ENCODE results near the gene EVI5.
"Not testable (repeated sequence)": the region's sequence is repeated elsewhere in the genome, so short reads cannot be mapped to it uniquely, and the experiment has no call there.

The EVI5 gene

DNA sequence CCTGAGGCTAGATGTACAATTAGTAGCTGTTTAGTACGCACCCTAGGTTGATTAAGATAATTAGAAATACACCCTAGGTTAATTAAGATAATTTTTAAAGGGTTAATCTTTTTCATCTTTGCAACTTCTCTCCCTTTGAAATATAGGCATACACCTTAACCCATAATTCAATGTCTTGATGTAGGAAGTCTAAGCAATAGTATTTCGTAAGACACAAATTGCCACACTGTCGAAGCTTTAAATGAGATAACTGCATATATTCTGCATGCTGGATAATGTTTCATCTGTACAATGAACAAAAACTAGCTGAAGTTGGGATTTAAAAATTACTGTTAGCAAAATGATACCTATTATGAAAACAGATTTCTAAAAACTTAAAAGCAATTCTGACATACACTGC is 122.9 kb downstream of the EVI5 start:
- no peak for DNase-seq

- DNase-seq: no peak
Measured at GRCh38 chr1:92657701-92658100, 127.2 kb downstream of the EVI5 start.

GRCh38 chr1:92655197-92655801 is 129.6 kb downstream of the EVI5 start:
- DNase-seq: no peak

GRCh38 chr1:92653605-92654381 is 131.1 kb downstream of the EVI5 start:
- no peak for DNase-seq

DNA sequence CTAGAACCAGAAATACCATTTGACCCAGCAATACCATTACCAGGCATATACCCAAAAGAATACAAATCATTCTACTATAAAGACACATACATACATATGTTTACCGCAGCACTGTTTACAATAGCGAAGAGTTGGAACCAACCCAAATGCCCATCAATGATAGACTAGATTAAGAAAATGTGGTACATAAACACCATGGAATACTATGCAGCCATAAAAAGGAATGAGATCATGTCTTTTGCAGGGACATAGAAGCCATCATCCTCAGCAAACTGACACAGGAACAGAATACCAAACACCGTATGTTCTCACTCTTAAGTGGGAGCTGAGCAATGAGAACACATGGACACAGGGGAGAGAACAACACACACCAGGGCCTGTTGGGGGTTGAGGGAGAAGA is 144.2 kb downstream of the EVI5 start:
- not testable (repeated sequence) for DNase-seq

DNA sequence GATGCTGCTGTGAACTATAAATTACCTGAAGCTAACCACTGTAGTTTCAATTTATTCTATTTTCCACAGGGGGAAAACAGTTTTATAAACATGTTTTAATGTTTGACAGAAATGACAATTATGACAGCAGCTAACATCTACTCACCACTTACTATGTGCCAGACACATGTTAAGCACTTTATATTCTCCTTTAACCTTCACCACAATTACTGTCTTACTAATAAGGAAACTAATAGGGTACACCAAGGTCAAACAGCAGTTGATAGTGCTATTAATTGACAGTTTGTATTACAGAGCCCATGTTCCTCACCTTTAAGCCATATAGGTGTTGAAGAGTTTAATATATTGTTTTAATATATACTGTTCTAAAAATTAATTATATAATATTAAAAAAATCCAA is 146.4 kb downstream of the EVI5 start:
- no peak for DNase-seq

GRCh38 chr1:92635203-92635602 is 149.7 kb downstream of the EVI5 start:
- DNase-seq: not testable (repeated sequence)

- DNase-seq: no peak
Measured at GRCh38 chr1:92623187-92623778, 161.6 kb downstream of the EVI5 start.

GRCh38 chr1:92619466-92620189 is 165.3 kb downstream of the EVI5 start:
- no peak for DNase-seq

DNA sequence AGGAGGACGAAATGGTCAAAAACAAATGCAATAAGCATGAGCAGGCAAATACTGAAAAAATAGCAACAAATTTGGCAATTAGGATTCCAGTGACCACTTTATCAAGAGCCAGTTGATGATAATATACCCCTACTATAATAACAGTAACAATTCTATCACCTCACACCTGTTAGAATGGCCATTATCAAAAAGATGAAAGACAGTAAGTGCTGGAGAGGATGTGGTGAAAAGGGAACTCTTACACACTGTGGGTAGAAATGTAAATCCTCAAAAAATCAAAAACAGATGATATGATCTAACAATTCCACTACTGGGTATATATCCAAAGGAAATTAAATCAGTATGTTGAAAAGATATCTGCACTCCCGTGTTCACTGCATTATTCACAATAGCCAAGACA is 183.9 kb downstream of the EVI5 start:
- no peak for DNase-seq

DNA sequence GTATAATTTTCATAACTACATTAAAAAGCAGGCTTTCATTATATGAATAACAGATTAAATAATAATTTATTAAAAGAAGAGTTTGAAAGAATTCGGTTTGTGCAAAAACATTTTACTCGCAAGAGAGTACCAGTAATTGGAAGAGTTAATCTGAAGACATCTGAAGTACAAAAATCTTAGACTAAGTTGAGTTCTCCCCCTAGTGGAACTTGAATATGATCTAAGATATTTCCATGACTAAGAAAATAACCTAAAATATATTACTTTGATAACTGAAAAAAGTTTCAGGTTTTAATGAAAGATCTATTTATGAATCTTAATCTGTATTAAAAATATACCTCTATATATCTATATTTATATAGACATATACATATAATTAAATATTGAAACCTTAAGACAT is 185.7 kb downstream of the EVI5 start:
- DNase-seq: no peak

GRCh38 chr1:92589361-92589760 is 195.5 kb downstream of the EVI5 start:
- not testable (repeated sequence) for DNase-seq

DNA sequence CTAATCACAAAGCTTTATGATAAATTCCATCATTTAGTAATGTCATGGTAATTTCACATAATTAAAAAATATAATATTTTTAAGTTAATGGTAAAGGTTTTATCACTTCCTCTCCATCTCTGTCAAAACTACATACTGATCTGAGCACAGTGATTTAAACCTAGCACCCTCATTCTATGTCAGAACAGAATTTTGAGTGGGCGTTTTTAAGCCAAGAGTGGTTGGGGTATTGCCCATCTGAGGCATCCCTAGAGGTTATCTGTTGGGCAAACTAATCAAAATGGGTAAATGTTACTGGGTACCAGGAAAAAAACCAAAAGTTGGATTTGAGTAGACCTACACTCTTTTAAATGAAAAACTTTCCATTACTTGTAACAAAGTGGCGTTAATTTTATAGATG is 197.5 kb downstream of the EVI5 start:
- no peak for DNase-seq

GRCh38 chr1:92585831-92586230 is 199.1 kb downstream of the EVI5 start:
- DNase-seq: no peak

- not testable (repeated sequence) for DNase-seq
Measured at GRCh38 chr1:92584810-92585209, 200.1 kb downstream of the EVI5 start.

- no peak for DNase-seq
Measured at GRCh38 chr1:92583821-92584760, 200.8 kb downstream of the EVI5 start.

- no peak for DNase-seq
Measured at GRCh38 chr1:92577261-92577895, 207.5 kb downstream of the EVI5 start.

GRCh38 chr1:92575123-92575522 is 209.8 kb downstream of the EVI5 start:
- DNase-seq: no peak

- no peak for DNase-seq
Measured at GRCh38 chr1:92572520-92572919, 212.4 kb downstream of the EVI5 start.

DNA sequence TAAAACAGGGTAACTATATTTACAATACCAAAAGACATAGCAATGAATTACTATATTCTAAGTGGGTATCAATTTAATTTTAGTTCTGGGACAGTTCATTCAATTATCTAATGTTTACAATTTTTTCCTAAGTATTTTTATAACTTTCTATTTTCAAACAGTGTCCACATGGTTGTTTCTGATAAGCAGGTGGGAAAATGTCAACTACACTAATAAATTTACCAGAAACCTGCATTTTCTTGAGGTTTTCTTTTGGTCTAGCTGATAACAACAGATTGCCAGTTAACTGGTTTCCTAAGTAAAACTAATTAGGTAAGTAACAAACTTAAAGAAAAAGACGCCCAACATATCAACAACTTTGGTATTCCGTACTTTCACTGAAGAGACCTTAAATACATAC is 213.3 kb downstream of the EVI5 start:
- DNase-seq: no peak

DNA sequence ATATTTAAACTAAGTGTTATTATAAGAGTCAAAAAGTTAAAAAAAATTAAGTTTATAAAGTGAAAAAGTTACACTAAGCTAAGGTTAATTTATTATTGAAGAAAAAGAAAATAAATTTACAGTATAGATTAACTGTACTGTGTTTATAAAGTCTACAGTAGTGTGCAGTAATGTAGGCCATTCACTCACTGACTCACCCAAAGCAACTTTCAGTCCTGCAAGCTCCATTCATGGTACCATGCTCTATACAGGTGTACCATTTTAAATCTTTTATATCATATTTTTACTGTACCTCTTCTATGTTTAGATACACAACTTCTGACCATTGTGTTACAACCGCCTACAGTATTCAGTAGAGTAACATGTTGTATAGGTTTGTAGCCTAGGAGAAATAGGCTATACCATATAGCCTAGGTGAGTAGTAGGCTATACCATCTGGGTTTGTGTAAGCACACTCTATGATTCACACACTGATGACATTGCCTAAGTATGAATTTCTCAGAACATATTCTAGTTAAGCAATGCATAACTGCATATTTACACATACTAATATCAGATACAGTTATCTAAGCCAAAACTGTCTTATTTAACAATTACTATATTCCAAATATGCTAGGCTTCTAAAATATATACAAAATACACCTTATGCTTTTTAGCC is 217.6 kb downstream of the EVI5 start:
- no peak for DNase-seq

Measured in left hindlimb (tissue), 1 donor.